ENCODE data around the gene HAPLN3. TPM values are rescaled to one million over a fixed set of nuclear protein-coding genes. Genes with fewer than 3 reads are reported as not detected.

The HAPLN3 gene
- total RNA-seq, 1 experiment from 2014 or later = 5.0 TPM

- H3K27ac Mint-ChIP-seq (ENCODE audit: low read depth, unreplicated experiment) = no peak overlapping the region
- no peak overlapping the region for H3K4me3 Mint-ChIP-seq (ENCODE audit: unreplicated experiment)
- CTCF ChIA-PET = no interaction called here
- H3K27me3 Mint-ChIP-seq (ENCODE audit: insufficient read depth, unreplicated experiment) = no peaks in the 10 kb centered on the region
- BruUV-seq (replicated peaks) = no TSS peak
- TF ChIP-seq CTCF (IDR thresholded peaks at IDR 0.05; ENCODE audit: unreplicated experiment) = no peak
- peaks cover 14% of the 10 kb centered on the region for H3K36me3 Mint-ChIP-seq (ENCODE audit: insufficient read depth, unreplicated experiment)
- no peaks in the 10 kb centered on the region for H3K4me1 Mint-ChIP-seq (ENCODE audit: insufficient read depth, unreplicated experiment)
- no peak for DNase-seq (ENCODE audit: unreplicated experiment)
- POLR2A ChIA-PET = interaction anchor here (0.6 to 1.3 kb wide), 2 partner anchors 230 to 316 kb away, joined by 3 read pairs; no protein-coding TSS in a partner anchor
- H3K9me3 Mint-ChIP-seq (ENCODE audit: unreplicated experiment) = no peaks in the 10 kb centered on the region
- intact Hi-C loops (cut with micrococcal nuclease) = no loop called here
Observed at GRCh38 chr15:88888719-88889118, 6.6 kb downstream of the HAPLN3 start.

GRCh38 chr15:88887068-88887580 lies 8.2 kb downstream of the HAPLN3 start:
- H3K27me3 Mint-ChIP-seq (ENCODE audit: insufficient read depth, unreplicated experiment) = no peaks in the 10 kb centered on the region
- ChIA-PET POLR2A (no interaction called here), CTCF (interaction anchor here (0.7 to 1.2 kb wide), 4 partner anchors 11 to 231 kb away, joined by 3 to 5 read pairs (median 4); no protein-coding TSS in a partner anchor)
- H3K27ac Mint-ChIP-seq (ENCODE audit: low read depth, unreplicated experiment) = no peak overlapping the region
- BruUV-seq (replicated peaks) = no TSS peak
- intact Hi-C loops (cut with micrococcal nuclease) = no loop called here
- no peaks in the 10 kb centered on the region for H3K4me1 Mint-ChIP-seq (ENCODE audit: insufficient read depth, unreplicated experiment)
- DNase-seq (ENCODE audit: unreplicated experiment) = no peak
- H3K4me3 Mint-ChIP-seq (ENCODE audit: unreplicated experiment) = no peak overlapping the region
- no peaks in the 10 kb centered on the region for H3K9me3 Mint-ChIP-seq (ENCODE audit: unreplicated experiment)
- H3K36me3 Mint-ChIP-seq (ENCODE audit: insufficient read depth, unreplicated experiment) = peaks cover 12% of the 10 kb centered on the region
- TF ChIP-seq CTCF (IDR thresholded peaks at IDR 0.05; ENCODE audit: unreplicated experiment) = no peak

DNA sequence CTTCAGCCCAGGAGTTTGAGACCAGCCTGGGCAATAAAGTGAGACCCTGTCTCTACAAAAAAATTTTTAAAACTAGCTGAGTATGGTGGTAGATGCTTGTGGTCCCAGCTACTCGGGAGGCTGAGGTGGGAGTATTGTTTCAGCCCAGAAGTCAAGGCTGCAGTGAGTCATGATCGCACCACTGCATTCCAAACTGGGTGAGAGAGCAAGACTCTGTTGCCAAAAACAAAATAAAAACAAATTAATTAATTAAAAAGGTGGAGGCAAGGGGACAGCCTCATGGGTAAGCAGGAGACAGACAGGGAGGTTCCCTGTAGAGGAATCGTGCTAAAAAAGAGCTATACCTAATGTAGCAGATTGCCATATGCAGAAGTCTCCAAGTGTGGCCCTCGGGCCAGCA lies 12.6 kb downstream of the HAPLN3 start:
- intact Hi-C loops (cut with micrococcal nuclease) = no loop called here
- no peaks in the 10 kb centered on the region for H3K4me1 Mint-ChIP-seq (ENCODE audit: insufficient read depth, unreplicated experiment)
- H3K36me3 Mint-ChIP-seq (ENCODE audit: insufficient read depth, unreplicated experiment) = peaks cover 22% of the 10 kb centered on the region
- no TSS peak for BruUV-seq (replicated peaks)
- DNase-seq (ENCODE audit: unreplicated experiment) = peak; percentile 32
- no peak for TF ChIP-seq CTCF (IDR thresholded peaks at IDR 0.05; ENCODE audit: unreplicated experiment)
- POLR2A ChIA-PET = interaction anchor here (0.7 to 1.8 kb wide), 5 partner anchors 11 to 82 kb away, joined by 3 to 7 read pairs (median 4); partner anchors contain the start of gene HAPLN3
- no peaks in the 10 kb centered on the region for H3K27me3 Mint-ChIP-seq (ENCODE audit: insufficient read depth, unreplicated experiment)
- no peak overlapping the region for H3K27ac Mint-ChIP-seq (ENCODE audit: low read depth, unreplicated experiment)
- no peak overlapping the region for H3K4me3 Mint-ChIP-seq (ENCODE audit: unreplicated experiment)
- no peaks in the 10 kb centered on the region for H3K9me3 Mint-ChIP-seq (ENCODE audit: unreplicated experiment)
- CTCF ChIA-PET = interaction anchor here (0.6 to 1.3 kb wide), 5 partner anchors 9 to 246 kb away, joined by 3 to 7 read pairs (median 3); no protein-coding TSS in a partner anchor

DNA sequence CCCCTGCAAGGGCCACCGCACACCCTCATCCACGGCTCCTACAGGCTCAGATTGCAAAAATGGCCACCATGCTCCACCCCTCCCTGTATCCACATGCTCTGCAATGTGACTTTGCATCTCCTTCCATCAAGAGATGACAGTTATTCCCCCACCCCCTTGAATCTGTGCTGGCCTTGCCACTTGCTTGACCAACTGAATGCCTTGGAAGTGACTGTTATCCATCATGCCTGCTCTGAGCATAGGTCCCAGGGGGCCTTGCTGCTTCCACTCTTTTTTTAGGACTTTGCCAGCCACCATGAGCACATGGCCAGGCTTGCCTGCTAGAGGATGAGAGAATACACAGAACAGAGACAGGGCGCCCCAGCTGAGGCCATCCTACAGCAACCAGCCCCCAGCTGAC lies 13.6 kb downstream of the HAPLN3 start:
- intact Hi-C loops (cut with micrococcal nuclease) = no loop called here
- H3K36me3 Mint-ChIP-seq (ENCODE audit: insufficient read depth, unreplicated experiment) = peaks cover 22% of the 10 kb centered on the region
- H3K9me3 Mint-ChIP-seq (ENCODE audit: unreplicated experiment) = no peaks in the 10 kb centered on the region
- DNase-seq (ENCODE audit: unreplicated experiment) = no peak
- POLR2A ChIA-PET = interaction anchor here (0.6 to 1.8 kb wide), 3 partner anchors 13 to 1488 kb away, joined by 3 to 7 read pairs (median 4); partner anchors contain the start of gene HAPLN3
- CTCF ChIA-PET = interaction anchor here (0.5 to 1.3 kb wide), 4 partner anchors 10 to 135 kb away, joined by 3 to 5 read pairs (median 4); no protein-coding TSS in a partner anchor
- H3K4me3 Mint-ChIP-seq (ENCODE audit: unreplicated experiment) = no peak overlapping the region
- H3K27me3 Mint-ChIP-seq (ENCODE audit: insufficient read depth, unreplicated experiment) = no peaks in the 10 kb centered on the region
- no TSS peak for BruUV-seq (replicated peaks)
- no peak for TF ChIP-seq CTCF (IDR thresholded peaks at IDR 0.05; ENCODE audit: unreplicated experiment)
- no peak overlapping the region for H3K27ac Mint-ChIP-seq (ENCODE audit: low read depth, unreplicated experiment)
- no peaks in the 10 kb centered on the region for H3K4me1 Mint-ChIP-seq (ENCODE audit: insufficient read depth, unreplicated experiment)

All from MCF 10A (cell line).